Glutamatergic neuron (in vitro differentiated cells): ENCODE results near the gene PTPRN2. TPM values are rescaled to one million over a fixed set of nuclear protein-coding genes. Genes with fewer than 3 reads are reported as not detected.

ENCODE experiments used
- DNase-seq: peaks from one replicate; pipeline ENCODE4 v3.0.0; 2022
- H3K27ac Mint-ChIP-seq: one replicate; pipeline ENCODE4 v1.8.0; 2020; ENCODE audit warnings: mild to moderate bottlenecking, mixed read lengths, inconsistent platforms; ENCODE audit not compliant: unreplicated experiment
- H3K27me3 Mint-ChIP-seq: one replicate; pipeline ENCODE4 v1.8.0; 2020; ENCODE audit warnings: mild to moderate bottlenecking, moderate library complexity, mixed read lengths, inconsistent platforms; ENCODE audit not compliant: unreplicated experiment
- H3K36me3 Mint-ChIP-seq: one replicate; pipeline ENCODE4 v1.8.0; 2020; ENCODE audit warnings: mild to moderate bottlenecking, mixed read lengths, inconsistent platforms; ENCODE audit not compliant: unreplicated experiment
- H3K4me1 Mint-ChIP-seq: one replicate; pipeline ENCODE4 v1.8.0; 2020; ENCODE audit warnings: mild to moderate bottlenecking, low read depth, mixed read lengths, inconsistent platforms; ENCODE audit not compliant: unreplicated experiment
- H3K4me3 Mint-ChIP-seq: one replicate; pipeline ENCODE4 v1.8.0; 2020; ENCODE audit warnings: mild to moderate bottlenecking, mixed read lengths, inconsistent platforms; ENCODE audit not compliant: unreplicated experiment
- H3K9me3 Mint-ChIP-seq: one replicate; pipeline ENCODE4 v1.8.0; 2020; ENCODE audit warnings: mild to moderate bottlenecking, moderate library complexity, mixed read lengths, inconsistent platforms; ENCODE audit not compliant: unreplicated experiment
- CTCF ChIP-seq: fragments of 200-600 bp; sonication (generic); IDR thresholded peaks from one replicate; pipeline ENCODE4 v1.5.0; 2021; ENCODE audit not compliant: partially characterized antibody, unreplicated experiment
- total RNA-seq: library from RNA; stranded (reverse); fragmentation: NEBNext Ultra II Directional; extraction: Animal tissue kit (Norgen Biotek cat#: 25700); gene quantifications from one replicate; pipeline ENCODE4 v1.2.1, GENCODE V29; 2021; ENCODE audit not compliant: unreplicated experiment

PTPRN2 gene
- total RNA-seq, 1 donor from 2014 or later: 49.0 TPM

GRCh38 chr7:158109364-158110033 is 478.1 kb downstream of the PTPRN2 start:
- Mint-ChIP-seq H3K9me3 (peaks cover 27% of the 10 kb centered on the region), H3K27ac (peak overlapping the region; percentile 79), H3K27me3 (peaks cover 10% of the 10 kb centered on the region), H3K4me1 (no peaks in the 10 kb centered on the region), H3K36me3 (peaks cover 30% of the 10 kb centered on the region), H3K4me3 (no peak overlapping the region)
- TF ChIP-seq CTCF: no peak
- no peak for DNase-seq

- Mint-ChIP-seq H3K4me3 (no peak overlapping the region), H3K4me1 (no peaks in the 10 kb centered on the region), H3K9me3 (peaks cover 26% of the 10 kb centered on the region), H3K27ac (no peak overlapping the region), H3K27me3 (peaks cover 10% of the 10 kb centered on the region), H3K36me3 (peaks cover 30% of the 10 kb centered on the region)
- TF ChIP-seq CTCF: no peak
- DNase-seq: no peak
Observed at GRCh38 chr7:158108646-158109293, 478.9 kb downstream of the PTPRN2 start.

GRCh38 chr7:158107806-158108205 is 479.8 kb downstream of the PTPRN2 start:
- H3K27ac Mint-ChIP-seq: no peak overlapping the region
- peaks cover 24% of the 10 kb centered on the region for H3K9me3 Mint-ChIP-seq
- peaks cover 5% of the 10 kb centered on the region for H3K27me3 Mint-ChIP-seq
- no peak for DNase-seq
- TF ChIP-seq CTCF: no peak
- H3K36me3 Mint-ChIP-seq: peaks cover 22% of the 10 kb centered on the region
- H3K4me3 Mint-ChIP-seq: no peak overlapping the region
- no peaks in the 10 kb centered on the region for H3K4me1 Mint-ChIP-seq

- no peak for DNase-seq
- no peak for TF ChIP-seq CTCF
- H3K4me1 Mint-ChIP-seq: no peaks in the 10 kb centered on the region
- peaks cover 26% of the 10 kb centered on the region for H3K9me3 Mint-ChIP-seq
- H3K27ac Mint-ChIP-seq: no peak overlapping the region
- H3K27me3 Mint-ChIP-seq: peaks cover 8% of the 10 kb centered on the region
- H3K36me3 Mint-ChIP-seq: peaks cover 18% of the 10 kb centered on the region
- no peak overlapping the region for H3K4me3 Mint-ChIP-seq
Observed at GRCh38 chr7:158106272-158106671, 481.4 kb downstream of the PTPRN2 start.

DNA sequence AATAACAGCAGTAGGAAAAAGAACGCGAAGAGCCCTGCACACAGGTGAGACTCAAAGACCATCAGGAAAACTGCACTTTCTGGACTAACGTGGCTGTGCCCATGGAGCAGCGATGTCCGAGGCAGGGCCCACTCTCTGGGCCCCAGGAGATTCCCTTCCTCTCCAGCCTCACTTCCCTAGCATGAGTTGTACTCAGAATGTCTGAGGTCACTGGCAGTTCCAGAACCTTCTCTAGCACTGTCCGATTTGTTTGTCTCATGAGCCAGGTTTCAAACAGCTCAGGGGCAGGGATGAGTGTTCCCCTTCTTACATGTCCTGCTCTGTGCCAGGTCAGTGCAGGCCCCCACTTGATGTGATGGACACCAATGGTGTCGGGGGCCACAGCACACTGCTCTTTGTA is 484.2 kb downstream of the PTPRN2 start:
- DNase-seq: no peak
- no peak for TF ChIP-seq CTCF
- H3K4me3 Mint-ChIP-seq: no peak overlapping the region
- no peak overlapping the region for H3K27ac Mint-ChIP-seq
- peaks cover 3% of the 10 kb centered on the region for H3K27me3 Mint-ChIP-seq
- peaks cover 18% of the 10 kb centered on the region for H3K9me3 Mint-ChIP-seq
- no peaks in the 10 kb centered on the region for H3K4me1 Mint-ChIP-seq
- peaks cover 15% of the 10 kb centered on the region for H3K36me3 Mint-ChIP-seq
